Measurements from ENCODE around the gene WDR48.

The WDR48 gene

DNA sequence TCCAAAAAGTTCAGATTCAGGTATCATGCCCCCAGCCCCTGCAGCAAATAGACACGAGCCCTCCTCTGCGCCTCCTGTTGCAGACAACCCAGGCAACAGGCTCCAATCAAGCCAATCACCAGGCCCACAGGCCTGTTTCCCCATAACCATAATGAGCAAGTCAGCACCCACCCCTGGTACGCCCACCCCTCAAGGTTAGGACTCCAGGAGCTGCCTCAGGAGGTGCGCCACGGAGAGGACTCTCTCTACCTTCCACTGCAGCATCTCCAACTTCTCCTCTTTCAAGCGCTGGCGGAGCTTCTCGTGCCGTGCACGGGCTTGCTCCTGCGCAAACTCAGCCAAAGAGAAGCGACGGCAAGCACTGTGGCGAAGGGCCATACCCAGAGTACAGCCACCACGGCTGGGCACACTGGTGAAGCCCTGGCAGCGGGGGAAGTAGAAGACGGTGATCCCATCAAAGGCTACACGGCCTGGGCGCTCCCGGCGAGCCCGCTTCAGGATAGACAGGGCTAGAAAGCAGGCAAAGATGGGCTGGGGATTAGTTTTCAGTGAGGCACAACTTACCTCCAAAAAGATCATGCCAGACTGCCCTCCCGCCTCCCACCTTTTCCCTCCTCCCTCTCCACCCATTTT, 93.0 kb downstream of the WDR48 start:
- TF ChIP-seq, protein P1, sequence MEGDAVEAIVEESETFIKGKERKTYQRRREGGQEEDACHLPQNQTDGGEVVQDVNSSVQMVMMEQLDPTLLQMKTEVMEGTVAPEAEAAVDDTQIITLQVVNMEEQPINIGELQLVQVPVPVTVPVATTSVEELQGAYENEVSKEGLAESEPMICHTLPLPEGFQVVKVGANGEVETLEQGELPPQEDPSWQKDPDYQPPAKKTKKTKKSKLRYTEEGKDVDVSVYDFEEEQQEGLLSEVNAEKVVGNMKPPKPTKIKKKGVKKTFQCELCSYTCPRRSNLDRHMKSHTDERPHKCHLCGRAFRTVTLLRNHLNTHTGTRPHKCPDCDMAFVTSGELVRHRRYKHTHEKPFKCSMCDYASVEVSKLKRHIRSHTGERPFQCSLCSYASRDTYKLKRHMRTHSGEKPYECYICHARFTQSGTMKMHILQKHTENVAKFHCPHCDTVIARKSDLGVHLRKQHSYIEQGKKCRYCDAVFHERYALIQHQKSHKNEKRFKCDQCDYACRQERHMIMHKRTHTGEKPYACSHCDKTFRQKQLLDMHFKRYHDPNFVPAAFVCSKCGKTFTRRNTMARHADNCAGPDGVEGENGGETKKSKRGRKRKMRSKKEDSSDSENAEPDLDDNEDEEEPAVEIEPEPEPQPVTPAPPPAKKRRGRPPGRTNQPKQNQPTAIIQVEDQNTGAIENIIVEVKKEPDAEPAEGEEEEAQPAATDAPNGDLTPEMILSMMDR (IDR thresholded peaks at IDR 0.05; ENCODE audit: low read depth, low read length) = no peak
- in situ Hi-C loops (cut with HindIII; ENCODE audit: low sequenced_read_pairs) = no loop called here
- no peak for DNase-seq (ENCODE audit: low read depth, low spot score)
- no peak overlapping the region for H3K4me3 ChIP-seq (ENCODE audit: low read depth, low read length)

GRCh38 chr3:39146083-39146501, 94.3 kb downstream of the WDR48 start:
- no peak overlapping the region for H3K4me3 ChIP-seq (ENCODE audit: low read depth, low read length)
- no peak for DNase-seq (ENCODE audit: low read depth, low spot score)
- in situ Hi-C loops (cut with HindIII; ENCODE audit: low sequenced_read_pairs) = no loop called here
- TF ChIP-seq, protein P1 (IDR thresholded peaks at IDR 0.05; ENCODE audit: low read depth, low read length) = no peak
